HG03103 (cell line): ENCODE measurements around the gene ISYNA1.

Experiments used
- ATAC-seq: cut with Tn5 transposase; IDR thresholded peaks from one replicate; pipeline ENCODE4 v1.9.1; 2021; ENCODE audit warnings: low read depth; ENCODE audit not compliant: unreplicated experiment

The ISYNA1 gene

GRCh38 chr19:18445262-18445948 is 7.5 kb upstream of the ISYNA1 start:
- no peak for ATAC-seq

- no peak for ATAC-seq
Measured at GRCh38 chr19:18444513-18444912, 6.6 kb upstream of the ISYNA1 start.

GRCh38 chr19:18443831-18444230 is 5.9 kb upstream of the ISYNA1 start:
- no peak for ATAC-seq

- ATAC-seq = no peak
Measured at GRCh38 chr19:18443406-18443805, 5.5 kb upstream of the ISYNA1 start.

- ATAC-seq = no peak
Measured at GRCh38 chr19:18442941-18443340, 5.0 kb upstream of the ISYNA1 start.

- no peak for ATAC-seq
Measured at GRCh38 chr19:18441804-18442788, 4.2 kb upstream of the ISYNA1 start.

- no peak for ATAC-seq
Measured at GRCh38 chr19:18440936-18441803, 3.2 kb upstream of the ISYNA1 start.

GRCh38 chr19:18440415-18440877 is 2.5 kb upstream of the ISYNA1 start:
- no peak for ATAC-seq

- ATAC-seq = no peak
Measured at GRCh38 chr19:18439910-18440237, 1.9 kb upstream of the ISYNA1 start.

- no peak for ATAC-seq
Measured at GRCh38 chr19:18439025-18439909, 1.3 kb upstream of the ISYNA1 start.

- ATAC-seq = no peak
Measured at GRCh38 chr19:18438331-18439024, 545 bp upstream of the ISYNA1 start.

GRCh38 chr19:18436671-18437490 is 1.1 kb downstream of the ISYNA1 start:
- no peak for ATAC-seq

- no peak for ATAC-seq
Measured at GRCh38 chr19:18435842-18436670, 1.9 kb downstream of the ISYNA1 start.

- ATAC-seq = no peak
Measured at GRCh38 chr19:18435178-18435841, 2.6 kb downstream of the ISYNA1 start.

GRCh38 chr19:18434411-18435175 is 3.3 kb downstream of the ISYNA1 start:
- no peak for ATAC-seq

GRCh38 chr19:18433735-18434398 is 4.1 kb downstream of the ISYNA1 start:
- ATAC-seq = no peak
